HepG2 (cell line): Measurements from ENCODE around the gene EPHA6.

Experiments
- CREBL2 ChIP-seq: sonication (generic); formaldehyde crosslinking; IDR thresholded peaks from 2 replicates; pipeline ENCODE4 v1.8.1; 2023; ENCODE audit warnings: missing genetic modification reagents, mild to moderate bottlenecking, borderline replicate concordance
- CTCF ChIP-seq: sonication (generic); formaldehyde crosslinking; IDR thresholded peaks from 2 replicates; pipeline ENCODE4 v1.5.0; 2020; ENCODE audit warnings: mild to moderate bottlenecking, missing genetic modification reagents, moderate library complexity
- JARID2 ChIP-seq: sonication (generic); formaldehyde crosslinking; IDR thresholded peaks from 2 replicates; pipeline ENCODE4 v1.8.1; 2023; ENCODE audit warnings: missing genetic modification reagents, inconsistent platforms; ENCODE audit not compliant: insufficient replicate concordance
- MZF1 ChIP-seq: sonication (generic); formaldehyde crosslinking; IDR thresholded peaks from 2 replicates; pipeline ENCODE4 v1.8.1; 2023; ENCODE audit warnings: mild to moderate bottlenecking, missing genetic modification reagents, borderline replicate concordance
- POLR2A ChIP-seq, 2 experiments: IDR thresholded peaks; 2 replicates each; pipeline ENCODE4 v1.6.1; 2011; ENCODE audit warnings: low read depth in 2 of 2, low read length in 2 of 2, mild to moderate bottlenecking in 1 of 2, moderate library complexity in 1 of 2; ENCODE audit not compliant: insufficient read depth in 1 of 2
- USF2 ChIP-seq, 2 experiments: sonication (generic) in 1 of 2; formaldehyde crosslinking in 1 of 2; IDR thresholded peaks; 2 replicates each; pipeline versions ENCODE4 v1.5.1 to v1.6.1; 2011 to 2020; ENCODE audit warnings: borderline replicate concordance in 1 of 2, low read depth in 1 of 2, low read length in 1 of 2, mild to moderate bottlenecking in 1 of 2, missing genetic modification reagents in 1 of 2, moderate library complexity in 1 of 2
- ZBTB7A ChIP-seq: sonication (generic); formaldehyde crosslinking; IDR thresholded peaks from 2 replicates; pipeline ENCODE4 v1.8.0; 2022; ENCODE audit warnings: mild to moderate bottlenecking, missing genetic modification reagents
- ZNF12 ChIP-seq: sonication (generic); formaldehyde crosslinking; IDR thresholded peaks from 2 replicates; pipeline ENCODE4 v1.5.0; 2020; ENCODE audit warnings: missing genetic modification reagents
- ZNF24 ChIP-seq: fragments of 450-650 bp; IDR thresholded peaks from 2 replicates; pipeline ENCODE4 v1.6.1; 2017; ENCODE audit warnings: antibody characterized with exemption, mild to moderate bottlenecking
- ZNF484 ChIP-seq: sonication (generic); formaldehyde crosslinking; IDR thresholded peaks from 2 replicates; pipeline ENCODE4 v1.5.1; 2020; ENCODE audit warnings: mild to moderate bottlenecking, low read depth, missing genetic modification reagents, borderline replicate concordance
- ZSCAN9 ChIP-seq: IDR thresholded peaks from 2 replicates; pipeline ENCODE4 v1.6.1; 2016; ENCODE audit warnings: borderline replicate concordance

- no peak for TF ChIP-seq JARID2 (CRISPR knock-in tag)
- TF ChIP-seq ZBTB7A (CRISPR knock-in tag) = no peak
- TF ChIP-seq ZSCAN9 (CRISPR knock-in tag) = no peak
- TF ChIP-seq CREBL2 = no peak
- TF ChIP-seq MZF1 (CRISPR knock-in tag) = no peak
- no peak for TF ChIP-seq ZNF24
- TF ChIP-seq POLR2A (IDR thresholded peaks at IDR 0.05; ENCODE audit: insufficient read depth in 1 of 2, low read depth in 2 of 2, low read length in 2 of 2) = no peak
- TF ChIP-seq USF2 (IDR thresholded peaks at IDR 0.05; ENCODE audit: low read depth, low read length) = no peak
- no peak for TF ChIP-seq USF2 (CRISPR knock-in tag; IDR thresholded peaks at IDR 0.05; ENCODE audit: borderline replicate concordance)
- TF ChIP-seq ZNF484 (CRISPR knock-in tag) = no peak
- TF ChIP-seq CTCF (CRISPR knock-in tag) = no peak
- no peak for TF ChIP-seq ZNF12
These were observed 479.3 kb downstream of the EPHA6 start for GRCh38 chr3:97293596-97294131.
